ENCODE data around the gene TP73. TPM values are rescaled to one million over a fixed set of nuclear protein-coding genes. Genes with fewer than 3 reads are reported as not detected.
"Not testable (repeated sequence)": the region's sequence is repeated elsewhere in the genome, so short reads cannot be mapped to it uniquely, and the experiment has no call there.

The TP73 gene
- total RNA-seq, 1 donor from 2014 or later: 3.7 TPM

DNA sequence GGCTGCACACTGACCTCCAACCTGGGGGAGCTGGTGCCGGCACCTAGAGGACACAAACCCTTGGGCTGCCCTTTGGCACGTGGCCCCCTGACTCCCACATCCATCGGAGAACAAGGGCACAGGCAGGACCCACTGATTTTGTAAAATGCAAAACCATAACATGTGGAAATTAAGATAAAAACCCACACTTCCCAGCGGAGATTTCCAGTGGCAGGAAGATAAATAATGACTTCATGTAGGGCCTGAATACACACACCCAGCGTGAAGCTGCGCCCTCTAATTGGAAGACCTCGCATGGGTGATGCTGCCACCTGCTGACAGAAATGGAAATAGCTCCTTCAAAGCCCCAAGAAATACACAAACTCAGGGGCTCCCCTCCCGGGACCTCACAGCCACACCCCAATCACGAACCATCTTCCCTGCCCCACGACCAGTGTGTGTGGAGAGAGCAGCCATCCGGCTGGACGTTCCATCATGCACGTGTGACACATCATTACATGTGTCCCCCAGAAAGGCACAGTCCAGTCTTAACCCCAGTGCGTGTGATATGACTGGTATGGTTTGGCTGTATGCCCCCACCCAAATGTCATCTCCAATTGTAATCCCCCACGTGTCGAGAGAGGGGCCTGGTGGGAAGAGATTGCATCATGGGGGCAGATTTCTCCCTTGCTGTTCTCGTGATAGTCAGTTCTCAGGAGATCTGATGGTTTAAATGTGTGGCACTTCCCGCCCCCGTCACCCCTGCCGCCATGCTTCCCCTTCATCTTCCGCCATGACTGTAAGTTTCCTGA lies 33.2 kb upstream of the TP73 start:
- DNase-seq (ENCODE audit: low spot score): peak; percentile 81

DNA sequence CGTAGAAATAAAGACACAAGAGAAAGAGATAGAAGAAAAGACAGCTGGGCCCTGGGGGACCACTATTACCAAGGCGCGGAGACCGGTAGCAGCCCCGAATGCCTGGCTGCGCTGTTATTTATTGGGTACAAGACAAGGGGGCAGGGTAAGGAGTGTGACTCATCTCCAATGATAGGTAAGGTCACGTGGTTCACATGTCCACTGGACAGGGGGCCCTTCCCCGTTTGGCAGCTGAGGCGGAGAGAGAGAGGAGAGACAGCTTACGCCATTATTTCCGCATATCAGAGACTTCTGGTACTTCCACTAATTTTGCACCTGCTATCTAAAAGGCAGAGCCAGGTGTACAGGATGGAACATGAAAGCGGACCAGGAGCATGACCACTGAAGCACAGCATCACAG lies 31.6 kb upstream of the TP73 start:
- no peak for DNase-seq (ENCODE audit: low spot score)

- DNase-seq (ENCODE audit: low spot score): not testable (repeated sequence)
These were observed 31.1 kb upstream of the TP73 start for GRCh38 chr1:3621151-3621671.

GRCh38 chr1:3622102-3622501 lies 30.2 kb upstream of the TP73 start:
- DNase-seq (ENCODE audit: low spot score): not testable (repeated sequence)

GRCh38 chr1:3623441-3624199 lies 28.7 kb upstream of the TP73 start:
- no peak for DNase-seq (ENCODE audit: low spot score)

- peak; percentile 99 for DNase-seq (ENCODE audit: low spot score)
These were observed 27.8 kb upstream of the TP73 start, which contains the start of gene TPRG1L for GRCh38 chr1:3624200-3625136. Gene TPRG1L, plus strand, starts transcription at chr1:3625015. Its CDS starts 58 bp downstream, at chr1:3625073.

GRCh38 chr1:3625151-3625907 lies 27.0 kb upstream of the TP73 start:
- peak; percentile 69 for DNase-seq (ENCODE audit: low spot score)

- no peak for DNase-seq (ENCODE audit: low spot score)
These were observed 26.3 kb upstream of the TP73 start for GRCh38 chr1:3626025-3626424.

DNA sequence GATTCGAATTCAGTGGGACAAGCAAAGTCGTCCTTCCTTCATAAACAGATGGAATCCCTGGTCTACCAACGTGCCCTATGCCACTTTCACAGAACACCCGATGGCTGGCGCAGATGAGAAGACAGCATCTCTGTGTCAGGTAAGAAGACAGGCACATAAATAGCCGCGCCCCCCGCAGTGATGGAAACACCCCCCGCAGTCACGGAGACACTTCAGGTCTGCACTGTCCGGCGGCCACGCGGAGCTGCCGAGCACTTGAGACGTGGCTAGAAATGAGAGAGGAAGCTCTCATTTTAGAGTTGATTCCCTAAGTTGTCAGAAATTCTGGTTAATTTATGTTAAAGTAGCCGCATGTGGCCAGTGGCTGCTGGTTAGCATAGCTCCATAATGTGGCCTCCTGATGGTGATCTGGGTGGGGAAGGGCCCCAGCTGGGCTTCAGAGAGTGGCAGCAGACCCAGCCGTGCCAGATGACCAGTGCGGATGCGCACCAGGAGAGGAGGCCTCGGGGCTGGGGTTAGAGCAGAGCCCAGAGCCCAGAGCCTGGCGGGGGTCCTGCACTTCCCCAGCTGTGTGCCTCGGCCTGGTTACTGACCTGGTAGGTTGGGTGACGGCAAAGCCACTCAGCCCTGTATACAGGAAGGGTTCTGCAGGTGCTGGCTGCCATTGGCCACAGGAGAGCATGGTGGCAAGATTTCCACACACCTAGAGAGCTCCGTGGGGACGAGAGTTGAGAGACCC lies 24.6 kb upstream of the TP73 start:
- DNase-seq (ENCODE audit: low spot score): no peak

- no peak for DNase-seq (ENCODE audit: low spot score)
These were observed 23.9 kb upstream of the TP73 start for GRCh38 chr1:3628445-3628844.

DNA sequence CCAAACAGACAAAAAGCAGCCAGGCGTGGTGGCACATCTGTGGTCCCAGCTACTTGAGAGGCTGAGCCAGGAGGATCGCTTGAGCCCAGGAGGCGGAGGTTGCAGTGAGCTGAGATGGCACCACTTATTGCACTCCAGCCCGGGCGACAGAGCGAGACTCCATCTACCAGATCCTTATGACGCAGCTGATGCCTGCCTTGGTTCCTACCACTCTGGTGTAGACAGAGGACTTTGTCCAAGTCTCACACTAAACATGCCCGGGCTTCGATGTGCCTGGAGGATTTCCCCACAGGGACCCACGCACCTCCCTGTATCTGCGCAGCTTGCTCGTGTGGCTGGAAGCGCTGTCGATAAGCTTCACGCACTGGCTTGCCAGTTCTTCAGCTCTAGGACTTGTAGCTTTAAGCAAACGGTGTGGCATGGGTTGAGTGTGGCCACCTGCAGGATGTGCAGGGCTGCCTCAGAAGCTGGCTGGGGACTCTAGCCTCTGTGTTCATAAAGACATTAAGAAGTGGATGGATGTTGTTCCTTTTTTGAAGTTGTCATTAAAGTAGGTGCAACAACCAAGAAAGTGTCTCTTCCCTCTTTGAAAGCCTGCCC lies 22.7 kb upstream of the TP73 start:
- DNase-seq (ENCODE audit: low spot score): no peak

GRCh38 chr1:3630161-3630611 lies 22.1 kb upstream of the TP73 start:
- DNase-seq (ENCODE audit: low spot score): no peak

GRCh38 chr1:3630914-3631313 lies 21.4 kb upstream of the TP73 start:
- no peak for DNase-seq (ENCODE audit: low spot score)

DNA sequence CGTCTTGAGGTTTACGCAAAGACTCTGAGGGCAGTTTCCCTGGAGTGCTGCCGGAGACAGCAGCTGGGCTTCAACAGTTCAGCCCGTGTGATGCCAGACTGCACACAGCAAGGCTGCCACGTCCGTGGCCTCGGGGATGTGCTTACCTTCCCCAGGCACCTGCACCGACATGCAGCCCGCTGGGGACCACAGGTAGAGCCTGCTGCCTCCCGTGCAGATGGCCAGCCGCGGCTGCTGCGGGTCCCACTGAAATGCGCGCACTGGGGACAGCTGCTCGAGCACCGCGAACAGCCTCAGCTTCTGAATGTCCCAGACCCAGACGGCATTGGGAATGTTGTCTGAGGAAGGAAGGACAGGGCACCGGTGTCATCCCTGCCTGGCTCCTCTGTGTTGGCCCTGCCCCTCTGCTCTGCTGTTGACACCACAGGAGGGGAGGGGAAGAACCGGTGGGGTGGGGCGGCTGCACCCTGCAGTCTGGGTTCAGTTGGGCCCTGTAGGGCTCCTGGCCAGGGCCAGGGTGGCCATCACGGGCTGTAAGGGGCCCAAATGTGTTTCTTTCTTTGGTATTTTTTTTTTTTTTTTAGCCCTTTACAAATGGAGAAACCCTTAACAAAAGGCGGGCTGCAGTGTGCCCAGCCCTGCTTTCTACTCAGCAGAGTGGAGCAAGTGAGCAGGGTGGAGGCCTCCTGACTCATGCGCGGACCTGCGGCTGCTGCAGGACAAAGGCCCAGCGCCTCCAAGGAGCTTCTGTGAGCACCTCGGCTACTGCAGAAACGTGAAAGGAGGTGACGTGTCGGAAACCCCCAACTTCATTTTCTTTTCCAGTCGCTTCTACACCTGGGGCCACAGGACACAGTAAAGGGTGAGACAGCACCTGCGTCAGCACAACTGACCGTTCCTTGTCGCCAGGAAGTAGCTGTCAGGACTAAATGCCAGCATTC lies 20.7 kb upstream of the TP73 start:
- DNase-seq (ENCODE audit: low spot score): no peak

GRCh38 chr1:3632298-3632697 lies 20.0 kb upstream of the TP73 start:
- DNase-seq (ENCODE audit: low spot score): no peak

DNA sequence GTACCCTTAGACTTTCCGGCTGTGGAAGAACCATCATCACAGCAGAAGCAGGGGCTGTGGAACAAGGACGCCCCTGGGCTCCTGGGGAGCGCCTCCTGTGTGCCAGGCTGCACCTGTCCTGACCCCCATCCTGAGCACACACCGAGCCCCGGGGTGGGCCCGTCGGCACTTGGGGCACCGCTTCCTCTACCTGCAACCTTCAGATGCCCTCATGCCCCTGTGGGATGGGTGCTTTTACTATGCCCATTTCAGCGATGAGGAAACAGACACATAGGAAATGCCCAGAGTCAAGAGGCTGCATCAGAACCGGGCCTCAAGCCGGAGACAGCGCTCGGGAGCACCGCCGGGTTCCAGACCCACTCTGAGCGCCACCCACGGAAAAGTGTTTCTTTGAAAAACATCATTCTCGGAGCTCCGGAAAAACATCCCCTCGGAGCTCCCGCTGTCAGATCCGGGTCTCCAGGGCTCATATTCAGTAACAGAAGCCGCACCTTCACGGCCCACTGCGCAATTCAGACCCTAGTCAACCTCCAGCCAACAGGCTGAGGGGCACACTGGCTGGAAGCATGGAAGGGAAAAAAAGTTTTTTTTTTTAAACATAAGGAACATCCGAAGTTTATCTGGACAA lies 19.5 kb upstream of the TP73 start:
- no peak for DNase-seq (ENCODE audit: low spot score)

GRCh38 chr1:3633344-3634058 lies 18.8 kb upstream of the TP73 start:
- no peak for DNase-seq (ENCODE audit: low spot score)
